ENCODE measurements around the gene TAF3.

The TAF3 gene

GRCh38 chr10:7896297-7896696 lies 78.0 kb downstream of the TAF3 start:
- H3K4me3 ChIP-seq (ENCODE audit: low read depth, low read length): no peak overlapping the region
- no CpG with 5 or more reads among the region's 5 CpGs for WGBS (ENCODE audit: extremely low coverage, insufficient coverage, insufficient read length)
- no peak overlapping the region for H3K27ac ChIP-seq (ENCODE audit: low read depth, low read length)
- no peak for DNase-seq
- H3K79me2 ChIP-seq (ENCODE audit: control insufficient read depth, insufficient read depth, low read length, poor library complexity): no peaks in the 10 kb centered on the region
- no peak overlapping the region for H2BK12ac ChIP-seq (ENCODE audit: low read length)
- no peak overlapping the region for H2AK5ac ChIP-seq (ENCODE audit: low read length)
- H3K36me3 ChIP-seq (ENCODE audit: control insufficient read depth in 1 of 2, insufficient read depth in 2 of 2, low read length in 2 of 2): peaks cover 2 to 3% of the 10 kb centered on the region in 2 experiments
- H4K8ac ChIP-seq (ENCODE audit: low read depth, low read length): no peak overlapping the region
- no peak overlapping the region for H3K14ac ChIP-seq (ENCODE audit: low read length)
- no peaks in the 10 kb centered on the region for H3K27me3 ChIP-seq (ENCODE audit: insufficient read depth, low read length)
- H4K91ac ChIP-seq (ENCODE audit: low read depth, low read length): no peak overlapping the region
- H3K9ac ChIP-seq (ENCODE audit: low read length): no peak overlapping the region
- H3K79me1 ChIP-seq (ENCODE audit: low read length): no peaks in the 10 kb centered on the region
- H3K18ac ChIP-seq (ENCODE audit: low read length): peak overlapping the region; percentile 35
- H2BK5ac ChIP-seq (ENCODE audit: low read depth, low read length, poor library complexity): no peak overlapping the region
- H2BK120ac ChIP-seq (ENCODE audit: insufficient read depth, low read length, poor library complexity): no peak overlapping the region
- H3K9me3 ChIP-seq (ENCODE audit: insufficient read depth, low read depth, low read length): no peaks in the 10 kb centered on the region
- H3K4me2 ChIP-seq (ENCODE audit: low read length): no peak overlapping the region
- H2AFZ ChIP-seq (ENCODE audit: insufficient read depth, low read length, poor library complexity): no peak overlapping the region
- no peak overlapping the region for H4K12ac ChIP-seq (ENCODE audit: low read depth, low read length)
- no peak overlapping the region for H3K23ac ChIP-seq (ENCODE audit: low read length)
- peaks cover 2 to 3% of the 10 kb centered on the region in 2 experiments for H3K4me1 ChIP-seq (ENCODE audit: control insufficient read depth in 1 of 2, insufficient read depth in 2 of 2, low read length in 2 of 2)
- no peak overlapping the region for H3K4ac ChIP-seq (ENCODE audit: low read depth, low read length)

- no peak overlapping the region for H3K14ac ChIP-seq (ENCODE audit: low read length)
These were observed 83.0 kb downstream of the TAF3 start for GRCh38 chr10:7901256-7901655.

GRCh38 chr10:7902413-7902812 lies 84.1 kb downstream of the TAF3 start:
- Histone ChIP-seq H3K79me1 (ENCODE audit: low read length) (no peaks in the 10 kb centered on the region), H2AFZ (ENCODE audit: insufficient read depth, low read length, poor library complexity) (no peak overlapping the region), H4K12ac (ENCODE audit: low read depth, low read length) (no peak overlapping the region), H3K23ac (ENCODE audit: low read length) (no peak overlapping the region), H3K4ac (ENCODE audit: low read depth, low read length) (no peak overlapping the region), H2BK5ac (ENCODE audit: low read depth, low read length, poor library complexity) (no peak overlapping the region), H3K9ac (ENCODE audit: low read length) (no peak overlapping the region), H2BK12ac (ENCODE audit: low read length) (no peak overlapping the region), H3K18ac (ENCODE audit: low read length) (no peak overlapping the region), H3K36me3 (ENCODE audit: control insufficient read depth in 1 of 2, insufficient read depth in 2 of 2, low read length in 2 of 2) (peaks cover 0 to 3% of the 10 kb centered on the region in 2 experiments), H4K8ac (ENCODE audit: low read depth, low read length) (no peak overlapping the region), H3K4me2 (ENCODE audit: low read length) (no peak overlapping the region), H3K9me3 (ENCODE audit: insufficient read depth, low read depth, low read length) (no peaks in the 10 kb centered on the region), H4K91ac (ENCODE audit: low read depth, low read length) (no peak overlapping the region), H3K4me1 (ENCODE audit: control insufficient read depth in 1 of 2, insufficient read depth in 2 of 2, low read length in 2 of 2) (no peaks in the 10 kb centered on the region), H2AK5ac (ENCODE audit: low read length) (no peak overlapping the region), H3K27me3 (ENCODE audit: insufficient read depth, low read length) (no peaks in the 10 kb centered on the region), H3K79me2 (ENCODE audit: control insufficient read depth, insufficient read depth, low read length, poor library complexity) (peaks cover 2% of the 10 kb centered on the region), H3K27ac (ENCODE audit: low read depth, low read length) (no peak overlapping the region), H3K4me3 (ENCODE audit: low read depth, low read length) (no peak overlapping the region), H3K14ac (ENCODE audit: low read length) (no peak overlapping the region), H2BK120ac (ENCODE audit: insufficient read depth, low read length, poor library complexity) (no peak overlapping the region)
- WGBS (ENCODE audit: extremely low coverage, insufficient coverage, insufficient read length): no CpG with 5 or more reads among the region's 8 CpGs
- no peak for DNase-seq

More at GRCh38 chr10:7901256-7901655, 83.0 kb downstream of the TAF3 start:
- no peak overlapping the region for H3K4me2 ChIP-seq (ENCODE audit: low read length)
- no peak overlapping the region for H2AK5ac ChIP-seq (ENCODE audit: low read length)
- DNase-seq: no peak
- no peaks in the 10 kb centered on the region for H3K9me3 ChIP-seq (ENCODE audit: insufficient read depth, low read depth, low read length)
- no peak overlapping the region for H2BK120ac ChIP-seq (ENCODE audit: insufficient read depth, low read length, poor library complexity)
- H3K9ac ChIP-seq (ENCODE audit: low read length): no peak overlapping the region
- no peaks in the 10 kb centered on the region for H3K79me1 ChIP-seq (ENCODE audit: low read length)
- no peak overlapping the region for H2AFZ ChIP-seq (ENCODE audit: insufficient read depth, low read length, poor library complexity)
- H3K4me1 ChIP-seq (ENCODE audit: control insufficient read depth in 1 of 2, insufficient read depth in 2 of 2, low read length in 2 of 2): no peaks in the 10 kb centered on the region
- no peak overlapping the region for H2BK12ac ChIP-seq (ENCODE audit: low read length)
- H2BK5ac ChIP-seq (ENCODE audit: low read depth, low read length, poor library complexity): no peak overlapping the region
- peaks cover 1 to 3% of the 10 kb centered on the region in 2 experiments for H3K36me3 ChIP-seq (ENCODE audit: control insufficient read depth in 1 of 2, insufficient read depth in 2 of 2, low read length in 2 of 2)
- no peaks in the 10 kb centered on the region for H3K27me3 ChIP-seq (ENCODE audit: insufficient read depth, low read length)
- H3K4ac ChIP-seq (ENCODE audit: low read depth, low read length): no peak overlapping the region
- no peak overlapping the region for H3K18ac ChIP-seq (ENCODE audit: low read length)
- no peak overlapping the region for H3K27ac ChIP-seq (ENCODE audit: low read depth, low read length)
- H4K8ac ChIP-seq (ENCODE audit: low read depth, low read length): no peak overlapping the region
- H3K4me3 ChIP-seq (ENCODE audit: low read depth, low read length): no peak overlapping the region
- H3K79me2 ChIP-seq (ENCODE audit: control insufficient read depth, insufficient read depth, low read length, poor library complexity): peaks cover 2% of the 10 kb centered on the region
- H3K23ac ChIP-seq (ENCODE audit: low read length): no peak overlapping the region
- no peak overlapping the region for H4K91ac ChIP-seq (ENCODE audit: low read depth, low read length)
- no CpG with 5 or more reads among the region's 1 CpG for WGBS (ENCODE audit: extremely low coverage, insufficient coverage, insufficient read length)
- no peak overlapping the region for H4K12ac ChIP-seq (ENCODE audit: low read depth, low read length)

- H3K4me1 ChIP-seq (ENCODE audit: control insufficient read depth in 1 of 2, insufficient read depth in 2 of 2, low read length in 2 of 2): peaks cover 2 to 3% of the 10 kb centered on the region in 2 experiments
- H2BK5ac ChIP-seq (ENCODE audit: low read depth, low read length, poor library complexity): no peak overlapping the region
- no peak overlapping the region for H2BK120ac ChIP-seq (ENCODE audit: insufficient read depth, low read length, poor library complexity)
- no peak overlapping the region for H2AK5ac ChIP-seq (ENCODE audit: low read length)
- H3K27me3 ChIP-seq (ENCODE audit: insufficient read depth, low read length): no peaks in the 10 kb centered on the region
- H3K79me1 ChIP-seq (ENCODE audit: low read length): no peaks in the 10 kb centered on the region
- no peak overlapping the region for H4K12ac ChIP-seq (ENCODE audit: low read depth, low read length)
- no peak overlapping the region for H3K4me3 ChIP-seq (ENCODE audit: low read depth, low read length)
- no peak overlapping the region for H3K23ac ChIP-seq (ENCODE audit: low read length)
- WGBS (ENCODE audit: extremely low coverage, insufficient coverage, insufficient read length): no CpG with 5 or more reads among the region's 12 CpGs
- H4K8ac ChIP-seq (ENCODE audit: low read depth, low read length): no peak overlapping the region
- no peak overlapping the region for H3K14ac ChIP-seq (ENCODE audit: low read length)
- H3K4me2 ChIP-seq (ENCODE audit: low read length): no peak overlapping the region
- H3K79me2 ChIP-seq (ENCODE audit: control insufficient read depth, insufficient read depth, low read length, poor library complexity): peaks cover 2% of the 10 kb centered on the region
- H2AFZ ChIP-seq (ENCODE audit: insufficient read depth, low read length, poor library complexity): no peak overlapping the region
- no peak overlapping the region for H3K27ac ChIP-seq (ENCODE audit: low read depth, low read length)
- no peak for DNase-seq
- no peak overlapping the region for H2BK12ac ChIP-seq (ENCODE audit: low read length)
- peaks cover 0 to 3% of the 10 kb centered on the region in 2 experiments for H3K36me3 ChIP-seq (ENCODE audit: control insufficient read depth in 1 of 2, insufficient read depth in 2 of 2, low read length in 2 of 2)
- H3K18ac ChIP-seq (ENCODE audit: low read length): no peak overlapping the region
- no peak overlapping the region for H4K91ac ChIP-seq (ENCODE audit: low read depth, low read length)
- peak overlapping the region; percentile 27 for H3K4ac ChIP-seq (ENCODE audit: low read depth, low read length)
- peak overlapping the region; percentile 4 for H3K9ac ChIP-seq (ENCODE audit: low read length)
- no peaks in the 10 kb centered on the region for H3K9me3 ChIP-seq (ENCODE audit: insufficient read depth, low read depth, low read length)
These were observed 85.5 kb downstream of the TAF3 start for GRCh38 chr10:7903851-7904250.
